ENCODE results near the gene INPP5F. TPM values are rescaled to one million over a fixed set of nuclear protein-coding genes. Genes with fewer than 3 reads are reported as not detected.

INPP5F gene
- total and polyA plus RNA-seq, 2 of the 13 experiments (the other 11 are each of a cell fraction or from before 2014, with no cell fraction given) = 12.5 to 15.7 TPM

DNA sequence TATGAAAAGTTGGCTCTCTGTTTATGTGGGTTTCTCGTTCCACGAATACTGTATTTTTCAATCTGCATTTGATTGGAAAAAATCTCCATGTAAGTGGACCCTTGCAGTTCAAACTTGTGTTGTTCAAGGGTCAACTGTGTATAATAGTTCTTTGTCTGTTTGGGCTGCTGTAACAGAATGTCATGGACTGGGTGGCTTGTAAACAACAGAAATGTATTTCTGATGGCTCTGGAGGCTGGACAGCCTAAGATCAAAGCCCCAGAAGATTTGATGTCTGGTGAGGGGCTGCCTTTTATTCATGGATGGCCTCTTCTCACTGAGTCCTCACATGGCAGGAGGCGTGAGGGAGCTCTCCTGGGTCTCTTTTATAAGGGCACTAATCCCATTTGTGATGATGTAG is 36.2 kb downstream of the INPP5F start (continued):
- TF ChIP-seq REST (IDR thresholded peaks at IDR 0.05; ENCODE audit: borderline replicate concordance in 1 of 2, low read depth in 1 of 2, low read length in 2 of 2) (peak in 1 of 2 experiments; percentile 64; a peak in 1 of 4 replicates), ZNF775 (CRISPR knock-in tag; IDR thresholded peaks at IDR 0.05; ENCODE audit: borderline replicate concordance) (no peak), ZNF451 (CRISPR knock-in tag; IDR thresholded peaks at IDR 0.05) (no peak), SMC3 (IDR thresholded peaks at IDR 0.05; ENCODE audit: low read length) (no peak), PRDM4 (CRISPR knock-in tag; IDR thresholded peaks at IDR 0.05; ENCODE audit: borderline replicate concordance) (no peak), ZNF772 (CRISPR knock-in tag; IDR thresholded peaks at IDR 0.05) (no peak), HOXD1 (CRISPR knock-in tag; IDR thresholded peaks at IDR 0.05) (no peak), TARDBP (CRISPR knock-in tag; IDR thresholded peaks at IDR 0.05) (no peak), PCBP2 (optimal IDR thresholded peaks at IDR 0.05; ENCODE audit: low read depth, low read length, poor library complexity, severe bottlenecking) (no peak), CBX5 (CRISPR knock-in tag; IDR thresholded peaks at IDR 0.05; ENCODE audit: borderline replicate concordance) (no peak), NR2C2 (CRISPR knock-in tag; IDR thresholded peaks at IDR 0.05; ENCODE audit: borderline replicate concordance) (peak; percentile 14; the same call in 1 of the 2 replicates), ZBTB44 (CRISPR knock-in tag; IDR thresholded peaks at IDR 0.05) (no peak), SCMH1 (CRISPR knock-in tag; IDR thresholded peaks at IDR 0.05; ENCODE audit: borderline replicate concordance) (no peak), TEAD3 (CRISPR knock-in tag; optimal IDR thresholded peaks at IDR 0.05; ENCODE audit: borderline replicate concordance) (peak; percentile 44), ZNF788 (CRISPR knock-in tag; IDR thresholded peaks at IDR 0.05; ENCODE audit: borderline replicate concordance) (no peak), ZNF33B (CRISPR knock-in tag; IDR thresholded peaks at IDR 0.05) (no peak), NFYB (CRISPR knock-in tag; IDR thresholded peaks at IDR 0.05) (no peak), ATF5 (CRISPR knock-in tag; IDR thresholded peaks at IDR 0.05; ENCODE audit: low read depth) (no peak), RBM22 (optimal IDR thresholded peaks at IDR 0.05; ENCODE audit: low read length) (no peak), BCL6 (CRISPR knock-in tag; IDR thresholded peaks at IDR 0.05) (peak; percentile 61), NFE2 (CRISPR knock-in tag; IDR thresholded peaks at IDR 0.05) (no peak)
- TF ChIP-seq, protein P1, sequence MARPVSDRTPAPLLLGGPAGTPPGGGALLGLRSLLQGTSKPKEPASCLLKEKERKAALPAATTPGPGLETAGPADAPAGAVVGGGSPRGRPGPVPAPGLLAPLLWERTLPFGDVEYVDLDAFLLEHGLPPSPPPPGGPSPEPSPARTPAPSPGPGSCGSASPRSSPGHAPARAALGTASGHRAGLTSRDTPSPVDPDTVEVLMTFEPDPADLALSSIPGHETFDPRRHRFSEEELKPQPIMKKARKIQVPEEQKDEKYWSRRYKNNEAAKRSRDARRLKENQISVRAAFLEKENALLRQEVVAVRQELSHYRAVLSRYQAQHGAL (CRISPR knock-in tag; IDR thresholded peaks at IDR 0.05; ENCODE audit: not compliant biosample characterization) = no peak
